Stimulated activated CD8-positive, alpha-beta memory T cell treated with anti-CD3 and anti-CD28 coated beads, Interleukin-12 subunit alpha, Interleukin-12 subunit beta, amount 100 ng/mL, for 1 hour (primary cell): ENCODE results near the gene SCG3.

Experiments
- DNase-seq: peaks from one replicate; pipeline ENCODE4 v3.0.0-alpha.2; 2020; ENCODE audit warnings: low read depth

The SCG3 gene

GRCh38 chr15:51727141-51727897, 46.0 kb downstream of the SCG3 start:
- DNase-seq, result no peak

DNA sequence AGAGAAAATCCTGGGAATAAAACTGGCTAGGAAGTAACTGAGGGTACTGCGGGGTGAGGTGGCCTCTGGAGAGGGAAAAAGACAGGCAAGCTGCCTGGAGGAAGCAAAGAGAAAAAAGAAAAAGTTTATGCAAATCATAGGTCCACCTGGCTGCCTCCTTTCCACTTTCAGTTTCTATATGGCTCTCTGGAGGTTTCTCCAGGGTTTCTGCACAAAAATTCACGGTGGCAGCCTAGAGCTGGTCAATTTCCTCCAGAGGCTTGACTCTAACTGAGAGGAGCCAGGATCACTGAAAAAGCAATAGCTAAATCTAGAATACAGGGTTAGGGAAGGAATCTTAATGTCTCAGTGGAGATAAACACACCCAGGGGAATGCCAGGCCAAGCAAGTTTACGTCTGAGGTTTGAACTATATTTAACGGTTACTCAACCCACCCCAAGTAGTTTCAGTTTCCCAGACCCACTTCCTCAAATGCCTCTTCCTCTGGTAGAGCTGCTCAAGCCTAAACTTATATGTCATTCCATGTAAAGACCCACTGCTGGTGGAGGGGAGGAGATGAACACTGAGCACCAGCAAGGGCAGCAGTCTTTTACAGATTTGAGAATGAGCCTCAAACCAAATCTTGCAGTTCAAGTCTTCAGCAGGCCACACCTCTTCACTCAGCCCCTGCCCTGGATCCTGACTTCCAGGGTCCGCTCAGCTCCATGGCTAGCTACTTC, 50.4 kb downstream of the SCG3 start:
- DNase-seq, result no peak

- no peak for DNase-seq
Measured at GRCh38 chr15:51732646-51733045, 51.3 kb downstream of the SCG3 start.

- DNase-seq, result no peak
Measured at GRCh38 chr15:51735228-51736010, 54.1 kb downstream of the SCG3 start.

DNA sequence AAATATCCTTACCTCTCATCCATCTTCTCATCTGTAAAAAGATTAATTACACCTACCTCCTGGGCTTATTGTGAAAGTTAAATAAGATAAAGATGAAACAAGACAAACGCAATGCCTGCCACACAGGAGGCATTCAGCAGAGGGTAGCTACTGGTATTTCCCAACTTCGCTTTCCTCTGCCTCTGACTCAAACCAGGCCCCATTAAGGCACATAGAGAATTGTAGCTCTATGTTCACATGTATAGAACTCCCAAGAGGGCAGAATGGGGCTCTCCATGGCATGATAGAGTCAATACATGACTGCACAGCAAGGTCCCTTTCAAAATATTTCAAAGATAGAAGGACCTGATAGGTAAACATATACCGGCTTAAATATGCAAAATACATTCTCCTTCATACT, 54.8 kb downstream of the SCG3 start:
- no peak for DNase-seq

- DNase-seq, result no peak
Measured at GRCh38 chr15:51736751-51737521, 55.6 kb downstream of the SCG3 start.

GRCh38 chr15:51737522-51738305, 56.4 kb downstream of the SCG3 start, which contains the start of gene LYSMD2:
TSS of gene LYSMD2 (minus strand) at chr15:51737655. CDS start at chr15:51737622, 33 bp downstream.
- DNase-seq, result peak; percentile 50

DNA sequence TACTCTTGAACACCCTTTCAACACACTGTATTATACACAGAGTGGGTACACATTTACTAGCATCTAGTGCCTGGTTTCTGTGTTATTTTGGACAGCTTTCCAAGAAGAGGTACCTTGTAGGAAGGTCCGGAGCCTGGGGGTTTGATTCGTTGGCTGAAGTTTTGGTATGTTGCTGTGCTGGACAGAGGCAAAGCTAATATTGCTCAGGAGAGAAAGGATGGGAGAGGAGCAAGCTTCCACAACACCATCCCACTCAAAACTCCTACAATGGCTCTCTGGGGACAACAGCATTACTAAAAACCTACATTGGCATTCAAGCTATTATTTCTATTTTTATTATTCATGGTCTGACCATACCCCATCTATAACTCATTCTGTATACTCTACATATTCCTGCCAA, 57.2 kb downstream of the SCG3 start:
- no peak for DNase-seq

GRCh38 chr15:51739061-51739712, 57.9 kb downstream of the SCG3 start:
- DNase-seq, result no peak

GRCh38 chr15:51749307-51749706, 68.0 kb downstream of the SCG3 start:
- DNase-seq, result no peak

DNA sequence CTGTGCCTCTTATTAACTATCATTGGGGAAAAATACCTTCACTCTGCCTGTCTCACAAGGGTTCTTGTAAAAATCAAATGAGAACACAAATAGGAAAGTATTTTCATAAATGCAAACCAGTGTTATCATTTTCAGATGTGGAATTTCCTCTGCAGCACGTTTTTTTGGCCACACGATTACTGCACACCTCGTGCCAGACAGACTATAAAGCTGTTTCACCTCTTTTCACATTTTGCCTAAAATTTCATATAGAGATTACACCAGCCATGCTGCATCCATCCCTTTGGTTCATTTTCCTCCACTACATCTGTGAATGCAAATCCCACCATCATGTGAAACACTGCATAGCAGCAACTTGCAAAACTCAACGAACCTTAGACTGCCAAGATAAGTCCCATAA, 68.9 kb downstream of the SCG3 start:
- no peak for DNase-seq

- DNase-seq, result no peak
Measured at GRCh38 chr15:51750792-51751696, 69.7 kb downstream of the SCG3 start, which contains the start of gene TMOD2. TSS of gene TMOD2 (plus strand) at chr15:51751597. CDS start at chr15:51766442, 14,845 bp downstream.

DNA sequence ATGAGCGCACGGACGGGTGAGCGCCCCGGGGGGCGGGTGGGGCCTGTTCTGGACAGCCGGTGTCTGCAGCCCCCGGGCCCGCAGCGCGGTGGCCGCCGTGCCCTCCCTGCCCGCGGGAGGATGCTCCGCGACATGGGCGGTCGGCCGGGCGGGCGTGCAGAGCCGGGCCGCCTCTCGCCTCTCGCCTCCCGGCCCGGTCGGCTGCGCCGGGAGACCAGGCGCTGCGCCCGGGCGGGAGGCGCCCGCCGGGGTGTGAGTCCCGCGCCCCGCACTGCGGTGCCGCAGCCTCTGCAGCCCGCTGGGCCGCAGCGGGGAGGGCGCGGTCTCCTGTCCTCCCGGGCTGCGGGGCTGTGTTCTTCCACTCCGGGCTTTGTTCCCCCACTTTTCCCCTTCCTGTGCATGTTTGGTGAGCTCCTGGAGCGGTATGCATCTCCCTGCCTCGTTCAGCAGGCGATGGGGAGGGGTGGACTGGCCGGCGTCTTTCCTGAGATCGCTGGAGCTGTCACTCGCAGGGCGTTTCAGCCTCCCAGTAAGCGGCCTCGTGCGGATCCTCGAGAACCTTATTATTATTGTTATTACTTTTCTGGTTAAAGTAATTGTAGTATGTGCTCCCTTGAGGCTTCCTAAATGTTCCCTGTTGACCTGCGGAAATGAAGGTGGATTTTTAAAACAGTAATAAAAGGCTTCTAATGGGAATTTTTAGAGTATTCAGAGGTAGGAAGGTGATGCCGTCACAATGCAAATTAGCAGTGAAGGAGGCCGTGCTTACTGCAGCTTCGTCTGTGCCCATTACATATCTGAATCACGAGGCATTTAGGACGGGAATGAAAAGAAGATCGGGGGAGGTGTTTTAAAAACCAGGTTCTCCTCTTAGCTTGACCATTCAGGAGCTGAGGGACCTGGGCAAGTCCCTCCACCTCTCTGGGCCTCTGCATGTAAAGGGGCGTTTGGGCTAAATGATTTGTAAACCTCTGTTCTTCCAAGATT, 70.7 kb downstream of the SCG3 start:
- DNase-seq, result no peak

GRCh38 chr15:51752888-51753287, 71.6 kb downstream of the SCG3 start:
- no peak for DNase-seq

GRCh38 chr15:51754267-51754666, 73.0 kb downstream of the SCG3 start:
- no peak for DNase-seq

GRCh38 chr15:51755790-51756189, 74.5 kb downstream of the SCG3 start:
- no peak for DNase-seq

- DNase-seq, result no peak
Measured at GRCh38 chr15:51756482-51756881, 75.2 kb downstream of the SCG3 start.

DNA sequence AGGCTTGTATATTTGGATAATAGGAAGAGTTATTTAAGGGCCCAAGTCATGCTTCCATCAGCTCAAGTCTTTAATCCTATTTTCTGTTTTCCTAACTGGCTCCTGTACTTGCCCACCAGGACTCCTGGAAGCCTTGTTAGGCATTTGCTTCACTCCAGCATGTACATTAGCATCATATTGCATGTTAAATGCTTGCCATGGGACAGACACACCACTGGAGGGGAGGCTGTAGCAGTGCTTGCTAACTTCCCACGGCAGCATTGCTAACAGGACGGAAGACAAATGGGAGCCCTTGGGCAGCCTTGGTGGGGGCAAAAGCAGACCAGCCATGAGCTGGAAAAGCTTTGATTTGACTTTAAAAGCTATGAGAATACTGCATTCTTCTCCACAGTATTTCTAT, 76.1 kb downstream of the SCG3 start:
- DNase-seq, result no peak
